ENCODE data around the gene ANKRD11.

The ANKRD11 gene

GRCh38 chr16:89417352-89417751 lies 73.0 kb downstream of the ANKRD11 start:
- no peaks in the 10 kb centered on the region for H3K36me3 ChIP-seq
- no peaks in the 10 kb centered on the region for H3K27me3 ChIP-seq (ENCODE audit: insufficient read depth, low read depth, severe bottlenecking)
- H3K4me3 ChIP-seq (ENCODE audit: low read depth, low read length): no peak overlapping the region
- DNase-seq: no peak
- H3K9me3 ChIP-seq (ENCODE audit: severe bottlenecking): no peaks in the 10 kb centered on the region
- no peak for TF ChIP-seq CTCF (IDR thresholded peaks at IDR 0.05; ENCODE audit: low read depth, low read length)
- no peak overlapping the region for H3K27ac ChIP-seq

DNA sequence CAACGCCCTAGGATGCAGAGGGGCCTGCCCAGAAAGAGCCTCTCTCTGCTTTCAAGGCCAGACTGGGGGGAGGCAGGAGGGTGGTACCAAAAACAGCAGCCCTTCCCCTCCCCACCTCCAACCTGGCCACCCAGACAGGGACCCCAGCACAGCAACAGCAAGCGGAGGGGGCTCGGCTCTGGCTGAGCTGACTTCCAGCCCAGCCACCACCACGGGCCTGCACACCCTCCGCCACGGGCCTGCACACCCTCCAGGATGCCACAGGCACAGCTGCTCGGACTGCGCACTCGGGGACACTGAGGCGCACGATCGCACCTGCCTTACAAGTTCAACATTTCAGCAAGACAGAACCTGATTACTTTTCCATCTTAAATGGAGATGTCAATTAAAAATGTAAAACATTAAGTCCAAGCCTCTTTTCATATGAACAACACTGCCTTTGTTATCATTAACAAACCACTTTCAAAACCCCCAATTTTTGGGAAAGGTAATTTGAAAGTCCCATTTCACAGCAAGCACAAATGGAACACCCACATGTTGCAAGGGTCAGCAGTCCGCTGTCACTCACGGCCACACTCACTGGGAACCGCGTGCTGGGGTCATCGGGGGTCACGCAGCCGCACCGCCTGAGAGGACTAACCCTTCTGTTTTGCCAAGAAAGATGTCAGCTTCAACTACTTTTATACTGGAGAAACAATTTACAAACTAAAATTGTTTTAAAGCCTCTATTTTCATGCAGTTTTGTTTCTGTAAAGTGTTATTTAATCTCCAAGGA lies 76.4 kb downstream of the ANKRD11 start:
- Histone ChIP-seq H3K4me3 (ENCODE audit: low read depth, low read length) (no peak overlapping the region), H3K27me3 (ENCODE audit: insufficient read depth, low read depth, severe bottlenecking) (no peaks in the 10 kb centered on the region), H3K27ac (no peak overlapping the region), H3K9me3 (ENCODE audit: severe bottlenecking) (no peaks in the 10 kb centered on the region), H3K36me3 (no peaks in the 10 kb centered on the region)
- no peak for DNase-seq
- no peak for TF ChIP-seq CTCF (IDR thresholded peaks at IDR 0.05; ENCODE audit: low read depth, low read length)

DNA sequence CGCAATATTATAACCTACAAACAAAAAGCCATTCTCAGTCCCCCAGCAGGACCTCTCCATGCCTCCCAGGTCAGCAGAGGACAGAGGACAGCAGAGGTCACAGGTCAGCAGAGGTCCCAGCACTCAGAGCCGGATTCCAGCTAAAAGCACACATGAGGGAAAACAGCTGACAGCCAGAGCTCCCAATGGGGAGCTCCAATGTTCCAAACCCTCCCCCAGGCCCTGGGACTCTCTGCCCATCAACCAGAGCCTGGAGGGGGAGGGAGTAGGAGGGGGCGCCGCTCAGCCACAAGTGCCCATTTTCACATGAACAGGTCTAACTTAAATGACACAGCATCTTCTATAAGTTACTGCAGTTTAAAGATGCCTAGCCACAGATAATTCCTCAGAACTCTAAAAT lies 77.5 kb downstream of the ANKRD11 start:
- no peaks in the 10 kb centered on the region for H3K27me3 ChIP-seq (ENCODE audit: insufficient read depth, low read depth, severe bottlenecking)
- no peaks in the 10 kb centered on the region for H3K9me3 ChIP-seq (ENCODE audit: severe bottlenecking)
- no peak overlapping the region for H3K4me3 ChIP-seq (ENCODE audit: low read depth, low read length)
- DNase-seq: no peak
- no peaks in the 10 kb centered on the region for H3K36me3 ChIP-seq
- H3K27ac ChIP-seq: no peak overlapping the region
- no peak for TF ChIP-seq CTCF (IDR thresholded peaks at IDR 0.05; ENCODE audit: low read depth, low read length)

GRCh38 chr16:89411335-89411850 lies 79.0 kb downstream of the ANKRD11 start:
- no peak for DNase-seq
- H3K27ac ChIP-seq: no peak overlapping the region
- TF ChIP-seq CTCF (IDR thresholded peaks at IDR 0.05; ENCODE audit: low read depth, low read length): no peak
- no peaks in the 10 kb centered on the region for H3K27me3 ChIP-seq (ENCODE audit: insufficient read depth, low read depth, severe bottlenecking)
- no peaks in the 10 kb centered on the region for H3K9me3 ChIP-seq (ENCODE audit: severe bottlenecking)
- H3K36me3 ChIP-seq: no peaks in the 10 kb centered on the region
- H3K4me3 ChIP-seq (ENCODE audit: low read depth, low read length): no peak overlapping the region

DNA sequence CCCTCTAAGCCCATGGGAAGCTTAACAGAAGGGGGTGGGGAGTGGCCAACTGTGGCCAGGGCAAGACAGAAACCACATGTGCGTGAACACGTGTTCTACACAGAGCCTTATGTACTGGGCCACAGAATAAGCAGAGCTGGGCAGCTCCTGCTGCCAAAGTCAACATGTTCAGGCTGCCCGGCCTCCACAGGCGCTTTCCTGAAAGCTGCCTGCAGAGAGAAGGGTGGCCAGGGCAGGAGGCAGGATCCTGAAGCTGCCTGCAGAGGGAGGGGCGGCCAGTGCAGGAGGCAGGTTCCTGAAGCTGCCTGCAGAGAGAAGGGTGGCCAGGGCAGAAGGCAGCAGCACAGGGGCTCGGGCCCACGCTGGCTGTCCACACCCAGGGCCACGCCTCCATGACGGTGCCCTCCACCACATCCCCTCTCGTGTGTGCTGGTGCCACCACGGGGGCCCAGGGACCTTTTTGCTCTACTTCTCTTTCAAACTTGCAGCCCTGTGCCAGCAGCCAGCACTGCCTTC lies 79.5 kb downstream of the ANKRD11 start:
- DNase-seq: peak; percentile 41
- Histone ChIP-seq H3K4me3 (ENCODE audit: low read depth, low read length) (no peak overlapping the region), H3K27ac (no peak overlapping the region), H3K9me3 (ENCODE audit: severe bottlenecking) (no peaks in the 10 kb centered on the region), H3K36me3 (no peaks in the 10 kb centered on the region), H3K27me3 (ENCODE audit: insufficient read depth, low read depth, severe bottlenecking) (no peaks in the 10 kb centered on the region)
- TF ChIP-seq CTCF (IDR thresholded peaks at IDR 0.05; ENCODE audit: low read depth, low read length): no peak
